Astrocyte (in vitro differentiated cells and primary cell): ENCODE measurements around the gene KRTAP1-4. TPM values are rescaled to one million over a fixed set of nuclear protein-coding genes. Genes with fewer than 3 reads are reported as not detected.

ENCODE experiments used
- DNase-seq: peaks from one replicate; pipeline ENCODE4 v3.0.0-alpha.2; 2010; ENCODE audit warnings: low read depth
- FAIRE-seq: peaks from 2 replicates; lab custom pipeline; 2011; peaks lifted over from hg19 to GRCh38; lab: Jason Lieb, UNC
- H2AFZ ChIP-seq: 2 replicates; pipeline ENCODE4 v1.6.0; 2012; ENCODE audit warnings: low read depth, low read length, inconsistent platforms
- H3K27ac ChIP-seq: 2 replicates; pipeline ENCODE4 v1.5.1; 2011; ENCODE audit warnings: low read depth, low read length, inconsistent platforms
- H3K27me3 ChIP-seq: 2 replicates; pipeline ENCODE4 v1.6.0; 2011; ENCODE audit warnings: low read length, inconsistent platforms; ENCODE audit not compliant: insufficient read depth
- H3K36me3 ChIP-seq: 2 replicates; pipeline ENCODE4 v1.5.1; 2011; ENCODE audit warnings: low read length, inconsistent platforms; ENCODE audit not compliant: insufficient read depth
- H3K4me1 ChIP-seq: 2 replicates; pipeline ENCODE4 v1.5.1; 2011; ENCODE audit warnings: low read length, inconsistent platforms; ENCODE audit not compliant: insufficient read depth
- H3K4me2 ChIP-seq: 2 replicates; pipeline ENCODE4 v1.6.0; 2012; ENCODE audit warnings: low read length, inconsistent platforms
- H3K4me3 ChIP-seq: 2 replicates; pipeline ENCODE4 v1.5.1; 2011; ENCODE audit warnings: low read depth, mild to moderate bottlenecking, low read length, inconsistent platforms; ENCODE audit not compliant: insufficient read depth
- H3K79me2 ChIP-seq: 2 replicates; pipeline ENCODE4 v1.6.0; 2012; ENCODE audit warnings: mild to moderate bottlenecking, low read length, inconsistent platforms; ENCODE audit not compliant: insufficient read depth
- H3K9ac ChIP-seq: 2 replicates; pipeline ENCODE4 v1.6.0; 2012; ENCODE audit warnings: mild to moderate bottlenecking, low read length, inconsistent platforms
- H3K9me3 ChIP-seq: 2 replicates; pipeline ENCODE4 v1.5.1; 2012; ENCODE audit warnings: low read depth, mild to moderate bottlenecking, low read length, inconsistent platforms; ENCODE audit not compliant: insufficient read depth
- H4K20me1 ChIP-seq: 2 replicates; pipeline ENCODE4 v1.6.0; 2012; ENCODE audit warnings: low read length, inconsistent platforms; ENCODE audit not compliant: insufficient read depth
- H3K27ac Mint-ChIP-seq: one replicate; pipeline ENCODE4 v1.8.0; 2021; ENCODE audit warnings: mild to moderate bottlenecking, mixed read lengths; ENCODE audit not compliant: unreplicated experiment
- H3K27me3 Mint-ChIP-seq: one replicate; pipeline ENCODE4 v1.8.0; 2021; ENCODE audit warnings: low read depth, mixed read lengths; ENCODE audit not compliant: unreplicated experiment
- H3K36me3 Mint-ChIP-seq: one replicate; pipeline ENCODE4 v1.8.0; 2021; ENCODE audit warnings: low read depth, mixed read lengths; ENCODE audit not compliant: unreplicated experiment
- H3K4me1 Mint-ChIP-seq: one replicate; pipeline ENCODE4 v1.8.0; 2021; ENCODE audit warnings: low read depth, mixed read lengths; ENCODE audit not compliant: unreplicated experiment
- H3K4me3 Mint-ChIP-seq: one replicate; pipeline ENCODE4 v1.8.0; 2021; ENCODE audit warnings: mild to moderate bottlenecking, moderate library complexity, mixed read lengths; ENCODE audit not compliant: unreplicated experiment
- H3K9me3 Mint-ChIP-seq: one replicate; pipeline ENCODE4 v1.8.0; 2021; ENCODE audit warnings: mild to moderate bottlenecking, mixed read lengths; ENCODE audit not compliant: unreplicated experiment
- EZH2 ChIP-seq: IDR thresholded peaks from 2 replicates; pipeline ENCODE4 v1.6.1; 2012; ENCODE audit warnings: mild to moderate bottlenecking, low read length, inconsistent platforms; ENCODE audit not compliant: insufficient read depth
- total RNA-seq: library from RNA; stranded (reverse); gene quantifications from 2 replicates; pipeline ENCODE4 v1.2.1, GENCODE V29; 2021
- TF ChIP-seq, protein P1 (sequence below): IDR thresholded peaks from 2 replicates; pipeline ENCODE4 v1.5.1; 2011; ENCODE audit warnings: low read depth, mild to moderate bottlenecking, inconsistent platforms, low read length, moderate library complexity; ENCODE audit not compliant: insufficient read depth

The KRTAP1-4 gene
- total RNA-seq, 1 donor from 2014 or later, result not detected

DNA sequence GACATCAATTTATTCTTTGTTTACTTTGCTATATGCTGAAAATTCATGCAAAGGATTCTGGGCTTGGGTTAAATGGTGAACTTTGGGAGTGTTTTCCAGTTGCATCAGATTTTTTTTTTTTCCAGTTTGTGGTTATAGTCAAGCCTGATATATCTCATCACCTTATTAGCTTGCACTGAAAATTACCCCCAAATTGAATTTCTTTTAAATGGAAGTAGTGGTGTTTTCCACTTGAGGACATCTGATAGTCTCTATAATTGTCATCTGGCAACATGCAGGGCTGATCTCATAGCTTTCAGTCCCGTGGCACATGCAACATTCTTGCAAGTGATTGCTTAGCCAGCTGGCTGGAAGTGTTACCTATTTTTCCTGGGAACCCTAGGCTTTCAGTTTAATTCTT lies 16.4 kb downstream of the KRTAP1-4 start:
- no peaks in the 10 kb centered on the region for H3K27me3 ChIP-seq
- Mint-ChIP-seq H3K4me3 (no peak overlapping the region), H3K36me3 (no peaks in the 10 kb centered on the region), H3K27ac (peak overlapping the region; percentile 41), H3K9me3 (no peaks in the 10 kb centered on the region), H3K27me3 (no peaks in the 10 kb centered on the region), H3K4me1 (no peaks in the 10 kb centered on the region)
- FAIRE-seq (no peak), DNase-seq (no peak)
- no peak for TF ChIP-seq EZH2
- TF ChIP-seq, protein P1, sequence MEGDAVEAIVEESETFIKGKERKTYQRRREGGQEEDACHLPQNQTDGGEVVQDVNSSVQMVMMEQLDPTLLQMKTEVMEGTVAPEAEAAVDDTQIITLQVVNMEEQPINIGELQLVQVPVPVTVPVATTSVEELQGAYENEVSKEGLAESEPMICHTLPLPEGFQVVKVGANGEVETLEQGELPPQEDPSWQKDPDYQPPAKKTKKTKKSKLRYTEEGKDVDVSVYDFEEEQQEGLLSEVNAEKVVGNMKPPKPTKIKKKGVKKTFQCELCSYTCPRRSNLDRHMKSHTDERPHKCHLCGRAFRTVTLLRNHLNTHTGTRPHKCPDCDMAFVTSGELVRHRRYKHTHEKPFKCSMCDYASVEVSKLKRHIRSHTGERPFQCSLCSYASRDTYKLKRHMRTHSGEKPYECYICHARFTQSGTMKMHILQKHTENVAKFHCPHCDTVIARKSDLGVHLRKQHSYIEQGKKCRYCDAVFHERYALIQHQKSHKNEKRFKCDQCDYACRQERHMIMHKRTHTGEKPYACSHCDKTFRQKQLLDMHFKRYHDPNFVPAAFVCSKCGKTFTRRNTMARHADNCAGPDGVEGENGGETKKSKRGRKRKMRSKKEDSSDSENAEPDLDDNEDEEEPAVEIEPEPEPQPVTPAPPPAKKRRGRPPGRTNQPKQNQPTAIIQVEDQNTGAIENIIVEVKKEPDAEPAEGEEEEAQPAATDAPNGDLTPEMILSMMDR, result no peak
- H3K4me2 ChIP-seq, result no peak overlapping the region
- no peaks in the 10 kb centered on the region for H3K79me2 ChIP-seq
- H3K9ac ChIP-seq, result no peak overlapping the region
- H3K36me3 ChIP-seq, result no peaks in the 10 kb centered on the region
- H3K27ac ChIP-seq, result no peak overlapping the region
- H2AFZ ChIP-seq, result no peak overlapping the region
- H3K4me3 ChIP-seq, result no peak overlapping the region
- no peaks in the 10 kb centered on the region for H3K4me1 ChIP-seq
- no peaks in the 10 kb centered on the region for H4K20me1 ChIP-seq
- H3K9me3 ChIP-seq, result no peaks in the 10 kb centered on the region

DNA sequence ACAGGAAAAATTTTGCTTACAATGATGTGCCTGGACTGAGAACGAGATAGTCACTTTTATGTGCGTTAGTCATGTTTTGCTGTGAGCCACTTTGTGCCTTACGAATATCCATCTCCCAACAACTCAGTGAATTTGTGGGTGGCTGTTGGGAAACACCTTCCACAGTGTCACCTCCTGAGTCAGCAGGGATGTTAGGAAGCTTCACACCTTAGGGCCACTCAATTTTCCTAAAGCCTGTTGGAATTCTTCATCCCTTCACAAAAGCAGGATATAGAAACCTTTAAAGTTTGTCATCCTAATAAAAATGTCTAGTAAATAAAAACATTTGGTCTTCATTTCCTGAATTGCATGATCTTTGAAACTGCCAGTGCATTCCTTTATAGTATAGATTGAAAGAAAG lies 16.8 kb downstream of the KRTAP1-4 start:
- TF ChIP-seq, protein P1, result no peak
- TF ChIP-seq EZH2, result no peak
- Histone ChIP-seq H3K36me3 (no peaks in the 10 kb centered on the region), H2AFZ (no peak overlapping the region), H3K27me3 (no peaks in the 10 kb centered on the region), H3K9me3 (no peaks in the 10 kb centered on the region), H3K4me3 (no peak overlapping the region), H3K4me2 (no peak overlapping the region), H4K20me1 (no peaks in the 10 kb centered on the region), H3K4me1 (no peaks in the 10 kb centered on the region), H3K9ac (no peak overlapping the region), H3K27ac (no peak overlapping the region), H3K79me2 (no peaks in the 10 kb centered on the region)
- no peak overlapping the region for H3K4me3 Mint-ChIP-seq
- FAIRE-seq, result no peak
- no peaks in the 10 kb centered on the region for H3K9me3 Mint-ChIP-seq
- DNase-seq, result no peak
- H3K36me3 Mint-ChIP-seq, result no peaks in the 10 kb centered on the region
- no peaks in the 10 kb centered on the region for H3K27me3 Mint-ChIP-seq
- H3K27ac Mint-ChIP-seq, result no peak overlapping the region
- H3K4me1 Mint-ChIP-seq, result no peaks in the 10 kb centered on the region

DNA sequence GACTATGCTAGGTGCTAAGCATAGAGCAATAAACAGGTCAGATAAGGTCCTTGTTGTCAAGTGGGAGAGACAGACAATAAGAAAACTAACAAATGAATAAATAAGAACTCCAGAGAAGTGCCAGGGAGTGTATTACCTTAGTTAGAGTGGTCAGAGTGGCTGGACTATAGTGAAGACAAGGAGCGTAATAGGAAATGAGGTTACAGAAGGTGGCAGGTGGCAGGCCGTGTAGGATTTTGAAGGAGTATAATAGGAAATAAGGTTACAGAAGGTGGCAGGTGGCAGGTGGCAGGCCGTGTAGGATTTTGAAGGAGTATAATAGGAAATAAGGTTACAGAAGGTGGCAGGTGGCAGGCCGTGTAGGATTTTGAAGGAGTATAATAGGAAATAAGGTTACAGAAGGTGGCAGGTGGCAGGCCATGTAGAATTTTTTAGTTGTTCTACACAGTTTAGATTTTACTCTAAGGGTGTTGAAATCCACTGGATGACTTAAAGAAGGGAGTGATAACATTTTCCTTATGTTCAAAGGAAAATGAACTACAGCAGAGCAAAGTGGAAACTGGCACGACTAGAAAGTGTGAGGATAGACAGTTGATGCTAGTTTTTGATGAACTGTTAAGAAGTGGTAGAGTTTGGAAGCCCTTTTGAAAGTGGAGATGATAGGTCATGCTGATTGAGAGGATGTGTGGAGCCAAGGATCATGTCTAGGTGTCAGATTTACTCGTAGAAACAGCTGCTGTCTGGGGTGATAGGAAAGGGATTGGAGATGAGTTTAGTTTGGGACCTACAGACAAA lies 17.5 kb downstream of the KRTAP1-4 start:
- Mint-ChIP-seq H3K4me3 (no peak overlapping the region), H3K9me3 (no peaks in the 10 kb centered on the region), H3K27me3 (no peaks in the 10 kb centered on the region), H3K4me1 (no peaks in the 10 kb centered on the region), H3K36me3 (no peaks in the 10 kb centered on the region), H3K27ac (no peak overlapping the region)
- no peaks in the 10 kb centered on the region for H3K4me1 ChIP-seq
- no peak overlapping the region for H3K4me3 ChIP-seq
- no peak overlapping the region for H3K9ac ChIP-seq
- H3K4me2 ChIP-seq, result no peak overlapping the region
- H3K27ac ChIP-seq, result no peak overlapping the region
- no peaks in the 10 kb centered on the region for H3K79me2 ChIP-seq
- H3K27me3 ChIP-seq, result no peaks in the 10 kb centered on the region
- TF ChIP-seq EZH2, result no peak
- TF ChIP-seq, protein P1, result no peak
- H3K9me3 ChIP-seq, result no peaks in the 10 kb centered on the region
- no peak for DNase-seq
- no peaks in the 10 kb centered on the region for H4K20me1 ChIP-seq
- H3K36me3 ChIP-seq, result no peaks in the 10 kb centered on the region
- no peak overlapping the region for H2AFZ ChIP-seq
- FAIRE-seq, result no peak
